ENCODE measurements around the gene MVB12A.

MVB12A gene

GRCh38 chr19:17419621-17420474 lies at the start of gene MVB12A:
Gene MVB12A (plus strand): TSS chr19:17420047. CDS start chr19:17420136, 89 bp downstream.
- peak; percentile 99 for DNase-seq

- DNase-seq, result no peak
These were observed 42.8 kb upstream of the MVB12A start, which contains the start of gene PLVAP for GRCh38 chr19:17376935-17377600. Gene PLVAP (minus strand): TSS chr19:17377342. CDS start chr19:17377288, 54 bp downstream.

DNA sequence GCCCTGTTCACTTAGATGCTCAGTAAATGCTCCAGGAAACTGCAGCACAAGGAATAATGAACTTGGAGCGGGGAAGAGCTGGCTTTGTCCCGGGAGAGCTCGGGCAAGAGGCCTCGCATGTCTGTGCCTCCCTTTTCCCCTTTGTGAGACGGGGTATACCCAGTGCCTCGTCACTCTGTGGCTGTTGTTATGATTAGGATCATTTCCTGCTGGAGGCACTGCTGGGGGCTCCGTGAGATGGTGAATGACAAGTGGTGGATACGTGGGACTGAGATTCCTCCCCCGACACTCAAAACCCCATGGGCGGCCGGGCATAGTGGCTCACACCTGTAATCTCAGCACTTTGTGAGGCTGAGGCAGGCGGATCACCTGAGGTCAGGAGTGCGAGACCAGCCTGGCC lies 41.6 kb upstream of the MVB12A start:
- no peak for DNase-seq

- DNase-seq, result no peak
These were observed 40.6 kb upstream of the MVB12A start for GRCh38 chr19:17379221-17379631.

GRCh38 chr19:17380426-17381138 lies 39.3 kb upstream of the MVB12A start:
- no peak for DNase-seq

- DNase-seq, result peak; percentile 18
These were observed 33.8 kb upstream of the MVB12A start for GRCh38 chr19:17385878-17386611.

DNA sequence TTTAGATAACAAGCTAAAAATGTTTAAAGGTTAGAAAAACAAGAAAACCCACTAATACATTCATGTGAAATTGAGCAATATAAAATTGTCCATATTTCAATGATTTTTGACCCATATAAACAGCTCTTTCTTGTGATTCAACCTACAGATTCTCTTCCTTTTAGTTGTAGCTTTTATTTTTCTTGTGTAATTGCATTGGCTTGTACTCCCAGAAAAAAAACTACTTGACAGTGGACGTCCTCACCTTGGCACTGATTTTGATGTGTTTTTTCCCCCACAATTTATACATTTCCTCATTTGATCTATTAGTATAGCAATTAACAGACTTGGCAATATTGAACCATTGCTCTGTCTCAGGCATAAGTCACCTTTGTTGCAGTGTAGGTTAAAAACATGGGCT lies 30.6 kb upstream of the MVB12A start:
- DNase-seq, result no peak

DNA sequence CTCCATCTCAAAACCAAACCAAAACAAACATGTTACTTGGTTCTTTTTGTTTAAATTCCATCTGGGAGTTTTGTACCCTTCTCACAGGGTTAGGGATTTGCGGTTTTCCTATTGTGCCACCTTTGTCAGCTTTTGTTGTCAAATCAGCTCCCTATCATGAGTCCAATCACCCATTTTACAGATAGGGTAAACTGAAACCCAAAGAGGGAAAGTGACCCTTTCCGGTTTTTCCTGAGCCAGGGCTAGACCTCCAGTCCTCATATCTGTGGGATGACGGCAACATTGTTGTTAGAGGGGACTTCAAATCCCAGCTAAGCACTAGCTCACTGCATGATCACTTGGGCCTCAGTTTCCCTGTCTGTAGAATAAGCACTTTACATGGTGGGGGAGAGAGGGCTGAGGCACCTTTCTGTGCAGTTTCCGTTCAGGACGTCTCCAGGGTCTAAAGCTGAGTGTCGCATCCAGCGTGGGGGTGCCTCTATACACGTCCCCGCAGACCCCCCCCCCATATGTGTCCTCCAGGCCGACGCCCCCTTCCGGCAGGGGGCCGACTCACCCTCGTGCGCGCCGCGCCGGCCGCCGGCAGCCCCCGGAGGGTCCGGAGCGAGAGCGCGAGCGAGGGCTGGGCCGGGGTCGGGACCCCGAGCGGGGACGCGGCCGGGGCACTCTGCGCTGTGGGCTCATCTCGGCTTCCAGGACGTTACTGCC lies 29.7 kb upstream of the MVB12A start:
- no peak for DNase-seq

- peak; percentile 86 for DNase-seq
These were observed 29.0 kb upstream of the MVB12A start for GRCh38 chr19:17390665-17391370.

GRCh38 chr19:17391371-17392151 lies 28.3 kb upstream of the MVB12A start:
- no peak for DNase-seq

GRCh38 chr19:17393002-17393401 lies 26.8 kb upstream of the MVB12A start:
- no peak for DNase-seq

- DNase-seq, result no peak
These were observed 25.9 kb upstream of the MVB12A start, which contains the start of gene CCDC194 for GRCh38 chr19:17393914-17394313. Gene CCDC194 (minus strand): TSS chr19:17394196. CDS start chr19:17394158, 38 bp downstream.

DNA sequence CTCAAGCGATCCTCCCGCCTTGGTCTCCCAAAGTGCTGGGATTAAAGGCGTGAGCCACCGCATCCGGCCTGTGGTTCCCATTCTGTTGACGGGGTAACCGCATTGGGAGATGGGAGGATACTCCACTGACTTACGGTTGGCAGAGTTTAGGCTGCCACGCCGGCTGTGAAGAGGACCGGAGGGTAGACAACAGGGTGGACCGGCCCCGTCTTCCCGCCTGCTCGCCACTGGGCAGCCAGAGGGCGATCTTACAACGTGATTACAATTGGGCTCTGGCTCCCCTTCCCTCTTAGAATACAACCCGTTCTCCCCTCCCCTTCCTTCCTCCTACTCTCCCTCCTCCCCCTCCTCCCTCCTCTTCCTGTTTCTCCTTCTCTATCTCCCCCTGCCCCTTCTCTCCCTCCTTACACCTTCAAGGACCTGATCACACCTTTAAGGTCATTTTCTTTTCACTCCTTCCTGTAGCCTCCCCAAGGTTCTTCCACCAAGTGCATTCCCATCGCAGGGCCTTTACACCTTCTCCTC lies 24.9 kb upstream of the MVB12A start:
- DNase-seq, result peak; percentile 12

DNA sequence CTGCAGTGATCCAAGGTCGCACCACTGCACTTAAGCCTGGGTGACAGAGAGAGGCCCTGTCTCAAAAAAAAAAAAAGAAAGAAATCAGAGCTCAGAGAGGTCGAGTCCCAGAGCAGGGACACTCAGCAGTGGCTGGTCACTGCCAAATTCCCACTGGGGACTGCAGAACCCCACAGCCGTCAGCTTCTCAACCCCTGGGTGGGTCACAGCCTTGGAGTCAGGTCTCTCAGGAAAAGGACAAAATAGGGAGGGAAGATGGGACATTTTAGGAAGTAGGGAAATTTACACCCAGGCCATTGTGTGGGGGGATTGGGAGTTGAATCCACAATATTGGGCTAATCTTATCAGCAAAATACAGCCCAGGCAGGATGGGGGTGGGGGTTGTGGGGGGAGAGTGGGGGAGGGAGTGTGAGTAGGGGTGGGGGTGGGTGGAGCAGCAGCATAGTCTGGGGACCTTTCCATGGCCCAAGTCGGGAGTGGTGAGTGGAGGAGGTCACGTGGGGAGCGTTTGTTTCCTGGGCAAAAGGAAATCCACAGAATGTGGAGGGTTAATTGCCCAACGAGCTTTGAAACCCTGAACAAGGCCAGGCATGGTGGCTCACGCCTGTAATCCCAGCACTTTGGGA lies 20.8 kb upstream of the MVB12A start:
- no peak for DNase-seq

- no peak for DNase-seq
These were observed 18.2 kb upstream of the MVB12A start for GRCh38 chr19:17401628-17402027.

GRCh38 chr19:17402982-17403855 lies 16.6 kb upstream of the MVB12A start:
- DNase-seq, result no peak

DNA sequence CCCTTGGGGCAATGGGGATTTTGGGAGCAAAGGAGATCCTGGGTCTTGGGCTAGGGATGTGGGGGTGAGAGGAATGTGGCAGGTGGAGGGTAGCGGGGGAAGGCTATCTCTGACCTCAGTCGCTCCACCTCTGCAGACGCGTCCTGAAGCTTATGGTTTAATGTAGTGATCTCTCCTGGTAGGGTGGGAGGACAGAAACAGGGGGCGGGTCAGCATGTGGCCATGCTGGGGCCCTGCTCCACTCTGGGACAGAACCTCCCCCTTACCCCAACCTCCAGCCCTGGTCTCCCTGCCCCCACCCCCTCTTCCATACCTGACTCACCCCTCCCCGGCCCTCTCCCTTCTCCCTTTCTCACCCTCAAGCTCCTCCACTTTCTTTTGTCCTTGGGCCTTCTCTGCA lies 15.8 kb upstream of the MVB12A start:
- DNase-seq, result no peak

GRCh38 chr19:17404621-17405249 lies 15.1 kb upstream of the MVB12A start:
- DNase-seq, result no peak

Data from NCI-H2171 treated with DMSO at 0.1 percent for 48 hours (cell line).